ENCODE data around the gene RIPK4.

RIPK4 gene

GRCh38 chr21:41755258-41755933 is 11.5 kb downstream of the RIPK4 start:
- no peak for DNase-seq (ENCODE audit: low read depth in 3 of 3, low spot score in 1 of 3)

- DNase-seq (ENCODE audit: low read depth in 3 of 3, low spot score in 1 of 3) = no peak
These were observed 12.4 kb downstream of the RIPK4 start for GRCh38 chr21:41754479-41754891.

GRCh38 chr21:41753006-41753898 is 13.6 kb downstream of the RIPK4 start:
- no peak for DNase-seq (ENCODE audit: low read depth in 3 of 3, low spot score in 1 of 3)

- no peak for DNase-seq (ENCODE audit: low read depth in 3 of 3, low spot score in 1 of 3)
These were observed 14.6 kb downstream of the RIPK4 start for GRCh38 chr21:41752231-41752681.

- DNase-seq (ENCODE audit: low read depth in 3 of 3, low spot score in 1 of 3) = no peak
These were observed 15.2 kb downstream of the RIPK4 start for GRCh38 chr21:41751611-41752011.

- no peak for DNase-seq (ENCODE audit: low read depth in 3 of 3, low spot score in 1 of 3)
These were observed 16.2 kb downstream of the RIPK4 start for GRCh38 chr21:41750532-41751151.

- no peak for DNase-seq (ENCODE audit: low read depth in 3 of 3, low spot score in 1 of 3)
These were observed 16.8 kb downstream of the RIPK4 start for GRCh38 chr21:41750051-41750450.

GRCh38 chr21:41749286-41749685 is 17.6 kb downstream of the RIPK4 start:
- DNase-seq (ENCODE audit: low read depth in 3 of 3, low spot score in 1 of 3) = no peak

GRCh38 chr21:41747943-41748738 is 18.7 kb downstream of the RIPK4 start:
- DNase-seq (ENCODE audit: low read depth in 3 of 3, low spot score in 1 of 3) = no peak

GRCh38 chr21:41746744-41747006 is 20.2 kb downstream of the RIPK4 start:
- no peak for DNase-seq (ENCODE audit: low read depth in 3 of 3, low spot score in 1 of 3)

- no peak for DNase-seq (ENCODE audit: low read depth in 3 of 3, low spot score in 1 of 3)
These were observed 20.7 kb downstream of the RIPK4 start for GRCh38 chr21:41745971-41746743.

GRCh38 chr21:41745026-41745820 is 21.6 kb downstream of the RIPK4 start:
- no peak for DNase-seq (ENCODE audit: low read depth in 3 of 3, low spot score in 1 of 3)

GRCh38 chr21:41744028-41744930 is 22.6 kb downstream of the RIPK4 start:
- DNase-seq (ENCODE audit: low read depth in 3 of 3, low spot score in 1 of 3) = no peak

- DNase-seq (ENCODE audit: low read depth in 3 of 3, low spot score in 1 of 3) = no peak
These were observed 23.4 kb downstream of the RIPK4 start for GRCh38 chr21:41743321-41744027.

GRCh38 chr21:41742073-41742875 is 24.6 kb downstream of the RIPK4 start:
- DNase-seq (ENCODE audit: low read depth in 3 of 3, low spot score in 1 of 3) = no peak

GRCh38 chr21:41741253-41742072 is 25.4 kb downstream of the RIPK4 start:
- no peak for DNase-seq (ENCODE audit: low read depth in 3 of 3, low spot score in 1 of 3)

All from stimulated activated CD4-positive, alpha-beta T cell treated with anti-CD3 and anti-CD28 coated beads, TNF-alpha, amount 100 ng/mL, for 1 hour (primary cell).